Medulla oblongata (tissue), 1 donor: ENCODE results near the gene PRDX5.
A peak's percentile ranks its signal among the peaks of the same experiment; 100 is the strongest.

ENCODE experiments used
- DNase-seq: peaks from one replicate; pipeline ENCODE4 v3.0.0-alpha.2; 2015; ENCODE audit errors: extremely low spot score

Gene PRDX5

DNA sequence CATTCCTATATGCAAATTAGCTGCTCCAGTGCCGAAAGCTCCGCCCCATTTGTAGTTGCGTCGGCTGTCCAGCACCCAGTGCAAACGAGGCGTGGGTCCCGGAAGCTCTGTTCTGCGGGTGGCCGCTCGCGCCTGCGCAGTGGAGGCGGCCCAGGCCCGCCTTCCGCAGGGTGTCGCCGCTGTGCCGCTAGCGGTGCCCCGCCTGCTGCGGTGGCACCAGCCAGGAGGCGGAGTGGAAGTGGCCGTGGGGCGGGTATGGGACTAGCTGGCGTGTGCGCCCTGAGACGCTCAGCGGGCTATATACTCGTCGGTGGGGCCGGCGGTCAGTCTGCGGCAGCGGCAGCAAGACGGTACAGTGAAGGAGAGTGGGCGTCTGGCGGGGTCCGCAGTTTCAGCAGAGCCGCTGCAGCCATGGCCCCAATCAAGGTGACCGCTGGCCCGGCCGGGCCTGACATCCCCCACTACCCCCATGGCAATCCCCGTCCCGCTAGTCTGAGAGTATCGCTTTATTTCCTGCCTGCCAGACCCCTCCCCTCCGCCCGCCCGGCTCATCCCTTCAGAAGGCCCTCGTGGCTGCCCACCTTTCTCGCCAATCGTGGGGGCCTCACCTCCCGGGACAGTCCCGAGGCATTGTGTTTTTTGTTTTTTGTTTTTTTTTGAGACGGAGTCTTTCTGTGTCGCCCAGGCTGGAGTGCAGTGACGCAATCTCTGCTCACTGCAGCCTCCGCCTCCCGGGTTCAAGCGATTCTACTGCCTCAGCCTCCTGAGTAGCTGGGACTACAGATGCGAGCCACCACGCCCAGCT, at the start of gene PRDX5:
Gene PRDX5 (plus strand): TSS at position 161 of the 805 bp plus-strand sequence. CDS start 95 bp downstream, at position 256.
- peak; percentile 99 for DNase-seq

- DNase-seq: peak; percentile 33
Measured at GRCh38 chr11:64268893-64269539, 48.9 kb upstream of the PRDX5 start.

DNA sequence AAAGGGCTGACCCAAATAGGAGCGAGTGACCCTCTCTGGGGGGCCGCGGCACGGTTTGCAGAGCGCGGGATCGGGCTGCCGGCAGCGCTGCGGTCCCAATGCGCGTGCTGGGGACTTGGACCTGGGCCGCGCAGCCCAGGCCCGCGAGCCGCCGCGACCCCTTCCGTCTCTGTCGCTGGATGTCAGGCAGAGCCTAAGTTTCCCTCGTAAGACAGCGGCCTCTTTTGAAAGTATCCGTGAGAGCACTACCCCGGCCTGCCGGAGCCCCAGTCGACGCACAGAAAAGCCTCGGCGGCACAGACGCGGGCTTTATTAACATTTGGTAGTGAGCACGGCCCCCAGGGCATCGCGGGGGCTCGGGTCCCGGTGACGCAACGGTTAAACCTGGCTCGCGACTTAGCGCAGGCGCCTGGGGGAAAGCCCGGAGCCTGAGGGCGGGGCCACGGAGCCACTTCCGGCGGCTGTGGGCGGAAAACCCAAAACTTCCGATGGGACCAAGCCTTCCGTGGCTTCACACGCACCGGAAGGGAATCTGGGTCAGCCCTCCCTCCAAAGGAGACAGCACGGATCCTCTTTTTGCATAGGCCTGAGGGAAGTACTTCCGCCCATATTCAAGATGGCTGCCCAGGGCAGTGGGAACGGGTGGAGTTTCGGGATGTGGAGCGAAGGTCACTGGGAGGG, 48.2 kb upstream of the PRDX5 start:
- peak; percentile 100 for DNase-seq

- no peak for DNase-seq
Measured at GRCh38 chr11:64275031-64275800, 42.7 kb upstream of the PRDX5 start.

GRCh38 chr11:64275841-64276240, 42.1 kb upstream of the PRDX5 start:
- DNase-seq: no peak

DNA sequence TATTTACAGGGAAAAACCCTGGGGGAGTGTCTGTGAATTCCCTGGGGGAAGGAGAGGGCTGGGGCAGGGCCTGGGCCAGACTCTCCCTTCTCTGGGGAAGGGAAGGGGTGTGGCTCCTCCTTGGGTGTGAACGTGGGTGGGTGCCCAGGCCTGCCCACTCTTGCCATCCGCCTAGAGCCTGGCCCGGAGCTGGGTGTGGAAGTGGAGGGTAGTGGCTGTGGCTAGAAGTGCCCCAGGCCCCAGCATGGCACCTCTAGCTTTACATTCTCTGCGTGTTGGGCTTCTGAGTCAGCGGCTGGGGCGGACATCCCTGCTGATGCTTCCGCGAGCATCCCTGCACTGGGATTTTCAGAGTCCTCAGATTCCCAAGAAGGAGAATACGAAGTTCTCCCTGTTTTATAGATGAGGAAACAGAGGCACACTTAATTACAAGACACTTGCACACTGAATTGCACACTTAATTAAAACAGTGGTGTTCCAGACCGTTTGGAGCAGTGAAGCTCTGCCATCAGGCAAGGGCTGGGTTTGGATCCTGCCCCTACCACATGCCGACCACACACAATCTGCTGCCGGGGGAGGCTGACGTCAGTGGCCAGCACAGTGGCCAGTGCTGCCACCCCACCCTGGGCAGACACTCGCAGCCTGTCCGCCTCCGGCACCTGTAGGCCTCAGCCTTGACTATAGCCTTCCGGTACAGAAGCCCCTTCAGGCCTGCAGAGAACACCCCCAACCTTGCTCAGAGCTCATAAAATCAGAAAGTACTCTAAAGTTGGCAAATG, 41.1 kb upstream of the PRDX5 start:
- no peak for DNase-seq

DNA sequence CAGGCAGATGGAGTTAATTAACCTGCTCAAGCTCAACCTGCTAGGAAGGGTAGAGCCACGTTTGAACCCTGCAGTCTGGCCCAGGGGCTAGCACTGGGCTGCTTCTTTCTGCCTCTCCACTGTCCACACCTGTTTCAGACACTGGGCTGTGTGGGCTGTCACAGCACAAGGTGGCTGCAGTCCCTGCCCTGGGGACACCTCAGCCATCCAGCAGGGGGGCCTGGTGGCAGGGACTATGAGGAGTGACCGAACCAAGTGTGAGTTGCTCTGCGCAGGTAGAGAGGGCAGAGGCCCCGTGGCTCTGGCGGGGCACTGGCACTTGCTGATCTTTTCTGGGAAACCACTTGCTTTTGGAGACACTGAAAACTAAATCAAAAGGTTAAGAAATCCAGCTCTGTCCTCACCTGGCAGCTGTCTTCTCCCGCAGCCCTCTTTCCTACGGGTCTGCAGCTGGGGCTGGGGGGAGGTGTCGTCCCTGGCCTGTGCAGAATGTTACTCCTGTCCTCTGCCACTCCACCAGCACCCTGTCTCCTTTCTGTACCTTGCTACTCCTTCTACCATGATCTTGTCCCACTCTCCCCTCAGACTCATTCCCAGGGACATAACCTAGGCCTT, 39.2 kb upstream of the PRDX5 start:
- no peak for DNase-seq

DNA sequence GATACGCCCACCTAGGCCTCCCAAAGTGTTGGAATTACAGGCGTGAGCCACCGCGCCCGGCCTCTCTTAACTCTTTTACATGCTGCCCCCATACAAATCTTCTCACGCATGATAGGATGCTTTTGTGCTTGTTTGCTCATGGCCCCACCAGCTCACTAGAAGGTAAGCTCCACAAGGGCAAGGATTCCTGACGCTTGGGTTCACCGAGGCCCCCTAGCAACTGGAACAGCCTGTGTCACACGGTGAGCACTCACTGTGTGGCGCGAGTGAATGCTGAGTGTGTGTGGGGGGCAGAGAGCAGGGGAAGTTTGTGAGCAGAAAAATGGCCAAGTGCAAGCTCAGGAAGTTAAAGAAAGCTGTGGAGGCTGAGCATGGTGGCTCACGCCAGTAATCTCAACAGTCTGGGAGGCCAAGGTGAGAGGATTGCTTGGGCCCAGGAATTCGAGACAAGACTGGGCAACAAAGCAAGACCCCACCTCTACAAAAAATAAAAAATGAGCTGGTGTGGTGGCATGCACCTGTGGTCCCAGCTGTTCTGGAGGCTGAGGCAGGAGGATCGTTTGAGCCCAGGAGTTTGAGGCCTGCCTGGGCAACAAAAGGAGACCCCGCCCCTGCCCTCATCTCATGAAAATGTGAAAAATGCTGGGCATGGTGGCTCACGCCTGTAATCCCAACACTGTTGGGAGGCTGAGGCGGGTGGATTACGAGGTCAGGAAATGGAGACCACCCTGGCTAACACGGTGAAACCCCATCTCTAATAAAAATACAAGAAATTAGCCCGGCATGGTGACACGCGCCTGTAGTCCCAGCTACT, 35.8 kb upstream of the PRDX5 start:
- no peak for DNase-seq

DNA sequence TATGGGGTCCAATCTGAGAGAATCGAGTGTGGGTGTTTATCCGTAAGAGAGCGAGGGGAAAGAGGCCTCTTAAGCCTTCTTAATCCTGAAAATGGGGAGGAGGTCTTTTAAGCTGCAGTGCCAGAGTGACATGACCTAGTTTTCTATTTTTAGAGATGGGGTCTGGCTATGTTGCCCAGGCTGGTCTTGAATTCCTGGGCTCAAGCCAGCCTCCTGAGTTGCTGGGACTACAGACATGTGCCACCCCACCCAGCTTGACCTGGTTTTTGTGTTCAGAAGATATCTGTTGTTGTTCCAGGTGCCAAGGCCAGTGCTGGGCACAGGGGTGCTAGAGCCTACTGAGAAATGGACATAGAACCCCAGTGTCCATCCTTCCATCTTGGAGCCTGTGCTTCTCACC, 34.8 kb upstream of the PRDX5 start:
- DNase-seq: no peak

- peak; percentile 98 for DNase-seq
Measured at GRCh38 chr11:64284048-64284961, 33.6 kb upstream of the PRDX5 start, which contains the start of gene BAD. BAD (minus strand) TSS chr11:64284665; CDS start chr11:64284368, 297 bp downstream.

DNA sequence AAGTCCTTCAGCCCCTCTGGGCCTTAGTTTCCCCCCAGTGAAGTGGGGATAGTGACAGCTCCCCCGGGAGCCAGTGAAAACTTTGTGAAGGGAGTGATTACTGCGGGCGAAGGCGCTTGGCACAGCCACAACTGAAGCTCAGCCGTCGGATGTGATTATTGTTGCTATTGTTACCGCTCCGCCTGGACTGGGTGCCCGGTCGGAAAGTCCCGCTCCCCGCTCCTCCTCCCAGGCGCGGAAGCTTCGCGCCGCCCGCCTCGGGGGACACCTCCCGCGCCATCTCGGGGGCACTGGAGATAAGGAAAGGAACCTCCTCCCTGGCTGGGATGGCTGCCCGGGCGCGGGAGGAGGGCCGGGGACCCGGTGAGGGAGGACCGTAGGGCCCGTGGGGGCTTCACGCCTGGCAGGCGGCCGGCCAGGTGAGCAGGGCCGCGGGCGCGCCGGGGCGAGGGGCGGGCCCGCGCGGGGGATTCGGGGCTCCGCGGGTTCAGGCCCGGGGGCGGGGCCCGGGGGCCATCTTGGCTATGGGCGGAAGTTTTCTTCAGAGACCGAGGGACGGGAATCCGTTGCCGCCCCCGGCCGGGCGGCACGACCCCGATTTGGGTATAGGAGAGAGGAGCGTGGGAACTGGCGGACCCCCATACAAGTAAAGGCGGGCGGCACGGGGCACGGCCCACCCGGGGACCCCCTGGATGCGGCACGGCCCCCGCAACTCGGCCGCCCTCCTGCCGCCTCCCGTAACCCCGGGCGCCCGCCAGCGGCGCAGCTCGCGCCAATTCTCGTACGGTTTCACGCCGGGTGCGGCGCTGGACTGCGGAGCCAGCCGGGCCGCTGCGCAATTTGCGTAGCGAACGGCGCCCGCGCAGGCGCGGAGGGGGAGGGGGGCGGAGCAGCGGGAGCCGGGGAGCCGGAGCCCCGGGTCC, 32.7 kb upstream of the PRDX5 start, which contains the start of gene GPR137:
Gene GPR137 (plus strand): TSS at position 887 of the 923 bp plus-strand sequence. CDS start 677 bp downstream, outside the sequence.
- DNase-seq: peak; percentile 89

GRCh38 chr11:64285885-64286800, 31.8 kb upstream of the PRDX5 start:
- DNase-seq: no peak

DNA sequence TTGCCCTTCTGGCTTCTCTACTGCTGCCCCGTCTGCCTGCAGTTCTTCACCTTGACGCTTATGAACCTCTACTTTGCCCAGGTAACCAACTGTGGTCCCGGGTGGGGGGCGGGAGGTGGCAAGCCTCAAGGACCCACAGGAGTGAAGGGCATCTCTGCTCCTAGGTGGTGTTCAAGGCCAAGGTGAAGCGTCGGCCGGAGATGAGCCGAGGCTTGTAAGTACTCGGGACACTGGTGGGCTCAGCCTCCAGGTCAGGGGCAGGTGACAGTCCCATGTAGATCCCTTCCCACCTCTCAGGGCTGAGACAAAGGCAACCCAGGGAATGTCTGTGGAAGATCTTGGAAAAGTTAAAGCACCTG, 31.1 kb upstream of the PRDX5 start:
- DNase-seq: no peak

GRCh38 chr11:64287676-64288352, 30.1 kb upstream of the PRDX5 start:
- no peak for DNase-seq

DNA sequence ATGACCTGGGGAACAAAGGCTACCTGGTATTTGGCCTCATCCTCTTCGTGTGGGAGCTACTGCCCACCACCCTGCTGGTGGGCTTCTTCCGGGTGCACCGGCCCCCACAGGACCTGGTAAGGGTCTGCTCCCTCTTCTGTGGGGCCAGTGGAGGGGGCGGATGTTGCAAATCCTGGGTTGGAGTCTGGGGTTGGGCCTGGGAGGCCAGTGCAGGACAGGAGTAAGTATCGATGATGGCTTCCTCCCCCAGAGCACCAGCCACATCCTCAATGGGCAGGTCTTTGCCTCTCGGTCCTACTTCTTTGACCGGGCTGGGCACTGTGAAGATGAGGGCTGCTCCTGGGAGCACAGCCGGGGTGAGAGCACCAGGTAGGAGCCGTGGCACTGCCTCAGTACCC, 29.6 kb upstream of the PRDX5 start:
- DNase-seq: no peak
